ENCODE measurements around the gene ZNF549. TPM values are rescaled to one million over a fixed set of nuclear protein-coding genes. Genes with fewer than 3 reads are reported as not detected.

ZNF549 gene
- total and polyA plus RNA-seq, 10 of the 15 experiments (the other 5 are each of a cell fraction or from before 2014, with no cell fraction given): 0.73 to 4.0 (median 2.3) TPM

DNA sequence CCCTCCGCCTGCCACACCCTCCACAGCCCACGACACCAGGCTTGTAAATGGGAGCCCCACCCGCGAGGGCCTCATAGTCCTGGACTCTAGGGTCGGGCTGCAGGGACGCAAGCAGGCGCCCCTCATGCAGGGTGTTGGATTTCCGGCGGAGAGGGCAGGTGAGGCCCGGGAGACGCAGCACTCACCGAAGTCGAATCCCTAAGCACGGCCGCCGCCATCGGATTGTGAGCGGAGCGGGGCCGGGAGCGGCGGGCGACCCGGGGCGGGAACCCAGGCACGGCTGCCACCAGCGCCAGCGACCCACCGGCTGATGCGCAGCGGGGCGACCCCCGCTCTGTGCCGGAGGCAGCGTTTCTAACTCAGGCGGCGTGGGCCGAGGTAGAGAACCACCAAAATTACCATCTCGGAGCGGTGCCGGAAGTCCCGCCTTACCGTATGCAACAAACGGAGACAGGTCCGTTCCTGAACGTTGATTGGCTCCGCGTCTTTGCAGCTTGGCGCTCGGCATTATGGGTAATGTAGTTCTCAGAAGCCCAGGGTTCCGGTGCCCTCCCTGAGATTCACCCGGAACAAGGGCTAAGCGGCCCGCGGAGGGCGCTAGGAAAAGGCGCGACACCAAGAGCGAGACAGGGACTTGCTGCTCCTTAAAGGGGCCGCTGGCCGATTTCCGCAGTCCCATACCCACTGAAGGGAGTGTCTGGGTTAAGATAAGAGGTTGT lies 51.5 kb downstream of the ZNF549 start, which contains the start of gene ZNF416 (continued):
- TF ChIP-seq CUX1 (IDR thresholded peaks at IDR 0.05; ENCODE audit: insufficient replicate concordance, low read depth, low read length): no peak
- TF ChIP-seq, protein P1, sequence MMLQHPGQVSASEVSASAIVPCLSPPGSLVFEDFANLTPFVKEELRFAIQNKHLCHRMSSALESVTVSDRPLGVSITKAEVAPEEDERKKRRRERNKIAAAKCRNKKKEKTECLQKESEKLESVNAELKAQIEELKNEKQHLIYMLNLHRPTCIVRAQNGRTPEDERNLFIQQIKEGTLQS (IDR thresholded peaks at IDR 0.05; ENCODE audit: borderline replicate concordance, extremely low read depth, low read depth, low read length): no peak
- no peak for TF ChIP-seq ZNF384 (IDR thresholded peaks at IDR 0.05; ENCODE audit: borderline replicate concordance, low read depth, low read length)
- TF ChIP-seq BMI1 (IDR thresholded peaks at IDR 0.05; ENCODE audit: borderline replicate concordance): no peak
- no peak for TF ChIP-seq NBN (IDR thresholded peaks at IDR 0.05)
- peak; percentile 91 for TF ChIP-seq HCFC1 (IDR thresholded peaks at IDR 0.05; ENCODE audit: low read length)
- TF ChIP-seq SMAD5 (IDR thresholded peaks at IDR 0.05; ENCODE audit: low read depth): no peak
- TF ChIP-seq, protein P2, sequence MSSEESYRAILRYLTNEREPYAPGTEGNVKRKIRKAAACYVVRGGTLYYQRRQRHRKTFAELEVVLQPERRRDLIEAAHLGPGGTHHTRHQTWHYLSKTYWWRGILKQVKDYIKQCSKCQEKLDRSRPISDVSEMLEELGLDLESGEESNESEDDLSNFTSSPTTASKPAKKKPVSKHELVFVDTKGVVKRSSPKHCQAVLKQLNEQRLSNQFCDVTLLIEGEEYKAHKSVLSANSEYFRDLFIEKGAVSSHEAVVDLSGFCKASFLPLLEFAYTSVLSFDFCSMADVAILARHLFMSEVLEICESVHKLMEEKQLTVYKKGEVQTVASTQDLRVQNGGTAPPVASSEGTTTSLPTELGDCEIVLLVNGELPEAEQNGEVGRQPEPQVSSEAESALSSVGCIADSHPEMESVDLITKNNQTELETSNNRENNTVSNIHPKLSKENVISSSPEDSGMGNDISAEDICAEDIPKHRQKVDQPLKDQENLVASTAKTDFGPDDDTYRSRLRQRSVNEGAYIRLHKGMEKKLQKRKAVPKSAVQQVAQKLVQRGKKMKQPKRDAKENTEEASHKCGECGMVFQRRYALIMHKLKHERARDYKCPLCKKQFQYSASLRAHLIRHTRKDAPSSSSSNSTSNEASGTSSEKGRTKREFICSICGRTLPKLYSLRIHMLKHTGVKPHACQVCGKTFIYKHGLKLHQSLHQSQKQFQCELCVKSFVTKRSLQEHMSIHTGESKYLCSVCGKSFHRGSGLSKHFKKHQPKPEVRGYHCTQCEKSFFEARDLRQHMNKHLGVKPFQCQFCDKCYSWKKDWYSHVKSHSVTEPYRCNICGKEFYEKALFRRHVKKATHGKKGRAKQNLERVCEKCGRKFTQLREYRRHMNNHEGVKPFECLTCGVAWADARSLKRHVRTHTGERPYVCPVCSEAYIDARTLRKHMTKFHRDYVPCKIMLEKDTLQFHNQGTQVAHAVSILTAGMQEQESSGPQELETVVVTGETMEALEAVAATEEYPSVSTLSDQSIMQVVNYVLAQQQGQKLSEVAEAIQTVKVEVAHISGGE (CRISPR knock-in tag; IDR thresholded peaks at IDR 0.05): no peak
- TF ChIP-seq HDGF (IDR thresholded peaks at IDR 0.05): no peak
- TF ChIP-seq FOXM1 (IDR thresholded peaks at IDR 0.05; ENCODE audit: low read depth, low read length): no peak
- peak; percentile 92 for TF ChIP-seq CHD2 (IDR thresholded peaks at IDR 0.05; ENCODE audit: borderline replicate concordance, low read depth, low read length)
- TF ChIP-seq BACH1 (IDR thresholded peaks at IDR 0.05; ENCODE audit: borderline replicate concordance): no peak
- peak; percentile 54; the same call in 1 of the 2 replicates for TF ChIP-seq YY1 (IDR thresholded peaks at IDR 0.05; ENCODE audit: low read depth, low read length)
- no peak for TF ChIP-seq MTA3 (IDR thresholded peaks at IDR 0.05; ENCODE audit: borderline replicate concordance, low read length)
- TF ChIP-seq ZBTB4 (CRISPR knock-in tag; IDR thresholded peaks at IDR 0.05): no peak
- TF ChIP-seq MTA2 (IDR thresholded peaks at IDR 0.05; ENCODE audit: low read depth): no peak
- no peak for TF ChIP-seq ZNF217 (IDR thresholded peaks at IDR 0.05)
- TF ChIP-seq EZH2 (IDR thresholded peaks at IDR 0.05; ENCODE audit: borderline replicate concordance, control insufficient read depth, low read depth, low read length): no peak
- TF ChIP-seq PML (IDR thresholded peaks at IDR 0.05; ENCODE audit: low read length): no peak

Measured in GM12878 (cell line).